NOMO-1 treated with DMSO at 0.1 percent for 48 hours (cell line): ENCODE data around the gene XXYLT1.
"Not testable (repeated sequence)": the region's sequence is repeated elsewhere in the genome, so short reads cannot be mapped to it uniquely, and the experiment has no call there.

Experiments used
- DNase-seq: peaks from one replicate; lab custom pipeline; 2025; ENCODE audit not compliant: unreplicated experiment; lab: John Stamatoyannopoulos, UW

The XXYLT1 gene

DNA sequence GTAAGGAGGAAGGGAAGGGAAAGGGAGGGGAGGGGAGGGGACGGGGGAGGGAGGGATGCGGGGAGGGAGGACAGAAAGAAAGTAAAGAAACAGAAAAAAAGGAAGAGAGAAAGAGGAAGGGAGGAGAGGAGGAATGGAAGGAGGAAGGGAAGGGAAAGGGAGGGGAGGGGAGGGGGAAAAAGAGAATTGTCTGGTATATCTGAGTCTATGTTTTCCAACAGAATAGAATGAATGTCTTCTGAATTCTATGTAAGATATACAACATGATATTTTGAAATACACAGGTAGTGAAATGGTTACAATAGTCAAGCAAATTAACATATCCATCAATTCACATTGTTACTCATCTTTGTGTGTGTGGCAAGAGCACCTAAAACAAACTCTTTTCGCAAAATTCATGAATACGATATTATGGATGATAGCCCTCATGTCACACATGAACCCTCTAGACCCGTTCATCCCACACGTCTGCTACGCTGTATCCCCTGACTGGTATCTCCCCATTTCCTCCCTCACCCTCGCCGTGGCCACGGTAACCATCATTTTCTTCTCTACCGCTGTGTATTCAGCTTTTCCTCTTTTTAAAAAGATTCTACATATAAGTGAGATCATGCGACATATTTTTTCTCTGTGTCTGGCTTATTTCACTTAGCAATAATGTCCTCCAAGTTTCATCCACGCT lies 168.9 kb downstream of the XXYLT1 start:
- peak; percentile 26 for DNase-seq

DNA sequence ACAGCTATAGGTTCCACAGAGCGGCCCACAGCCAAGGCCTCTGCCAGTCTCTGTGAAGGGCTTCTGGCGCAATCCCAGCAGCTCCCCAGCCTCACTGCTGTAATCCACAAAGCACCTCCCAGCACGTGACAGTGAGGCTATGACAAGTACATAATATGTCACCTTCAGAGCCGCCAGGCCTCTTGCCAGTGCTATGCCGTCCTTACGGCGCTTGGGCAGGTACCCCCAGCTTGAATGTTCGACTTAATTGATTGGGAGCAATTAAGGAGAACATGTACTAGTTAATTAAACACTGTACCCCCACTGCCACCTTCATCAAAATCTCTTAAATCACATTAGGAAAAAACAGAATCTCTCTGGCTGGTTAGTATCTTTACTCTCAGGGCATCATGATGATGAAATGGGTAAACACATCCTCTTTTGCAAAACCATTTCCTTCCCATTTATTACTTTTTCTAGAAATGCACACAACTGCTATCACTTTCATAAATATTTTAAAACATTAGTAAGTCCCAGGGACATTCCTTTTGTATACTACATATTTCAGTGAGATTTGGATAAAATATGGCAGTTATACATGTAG lies 169.9 kb downstream of the XXYLT1 start:
- peak; percentile 98 for DNase-seq

GRCh38 chr3:195099951-195100785 lies 170.8 kb downstream of the XXYLT1 start:
- DNase-seq = no peak

GRCh38 chr3:195098741-195099525 lies 172.0 kb downstream of the XXYLT1 start:
- no peak for DNase-seq

- no peak for DNase-seq
Measured at GRCh38 chr3:195097331-195098255, 173.4 kb downstream of the XXYLT1 start.

DNA sequence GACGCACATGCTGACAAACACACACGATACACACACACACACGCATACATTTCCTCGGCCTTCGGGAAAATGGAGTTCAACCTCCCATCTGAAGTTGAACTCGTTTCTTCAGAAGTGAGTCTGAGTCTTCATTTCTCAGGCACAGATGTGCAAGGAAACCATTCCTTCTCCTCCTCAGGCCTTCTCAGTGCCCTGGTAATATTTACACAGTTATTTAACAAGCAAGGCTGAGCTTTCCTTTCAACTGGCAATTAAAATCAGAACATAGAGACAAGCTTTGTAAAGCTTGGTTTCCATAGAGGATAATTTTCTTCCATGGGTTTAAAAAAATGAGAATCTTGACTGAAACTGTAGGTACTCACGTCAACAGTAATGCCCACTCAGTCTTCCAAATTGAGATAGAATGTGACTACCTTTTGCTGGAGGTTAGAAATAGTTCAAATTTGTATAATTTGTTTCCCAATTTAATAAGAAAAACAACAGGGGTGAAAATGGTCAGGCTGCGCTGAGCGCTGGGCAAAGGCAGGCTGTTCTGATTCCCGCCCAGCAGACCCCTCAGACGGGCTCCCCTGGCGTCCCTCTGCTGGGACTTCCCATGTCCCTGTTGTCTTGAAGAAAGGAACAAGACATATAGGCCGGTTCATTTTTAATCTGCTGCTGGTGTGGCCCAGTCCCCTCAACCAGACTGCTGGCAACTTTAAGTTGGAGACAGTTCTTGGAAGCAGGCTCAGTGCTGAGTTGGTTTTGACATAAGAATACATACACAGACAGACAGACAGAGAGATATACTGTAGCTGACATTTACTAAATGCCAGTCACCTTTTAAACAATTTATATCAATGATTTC lies 174.3 kb downstream of the XXYLT1 start:
- DNase-seq = no peak

- DNase-seq = no peak
Measured at GRCh38 chr3:195096053-195096452, 174.9 kb downstream of the XXYLT1 start.

GRCh38 chr3:195095704-195096036 lies 175.3 kb downstream of the XXYLT1 start:
- DNase-seq = no peak

- DNase-seq = no peak
Measured at GRCh38 chr3:195095035-195095703, 175.8 kb downstream of the XXYLT1 start.

DNA sequence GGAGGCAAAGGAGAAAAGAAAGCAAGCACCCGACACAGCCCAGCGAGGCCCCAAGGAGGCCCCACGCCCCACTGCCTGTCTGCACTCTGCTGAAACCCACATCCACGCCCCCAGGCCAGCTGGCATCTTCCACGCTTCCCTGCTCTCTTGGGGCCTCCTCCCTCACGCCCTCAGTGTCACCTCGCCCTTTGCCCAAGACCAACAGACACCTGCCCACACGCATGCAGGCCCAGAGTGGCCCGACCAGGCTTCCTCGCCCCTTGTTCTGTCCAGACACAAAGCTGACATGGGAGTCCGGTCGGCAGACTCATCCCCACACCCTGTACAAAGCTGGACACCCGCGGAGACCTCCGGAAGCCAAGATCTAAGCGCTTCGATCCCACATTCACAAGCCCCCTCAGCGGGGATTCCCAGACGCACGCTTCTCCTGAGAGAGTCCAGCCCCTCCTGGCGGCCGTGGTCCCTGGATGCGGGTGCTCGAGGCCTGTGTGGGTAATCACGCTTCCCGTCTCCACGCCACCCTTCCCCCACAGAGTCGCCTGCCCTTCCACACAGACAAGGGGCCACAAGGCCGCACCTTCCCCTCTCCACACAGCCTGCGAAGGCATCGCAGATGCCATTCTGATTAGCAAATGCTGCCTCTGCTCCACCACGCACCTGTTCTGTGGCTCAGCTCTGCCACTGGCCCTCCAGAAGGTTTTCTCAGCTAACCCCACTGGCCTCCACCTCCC lies 176.6 kb downstream of the XXYLT1 start:
- no peak for DNase-seq

- no peak for DNase-seq
Measured at GRCh38 chr3:195093731-195094130, 177.2 kb downstream of the XXYLT1 start.

GRCh38 chr3:195087840-195088601 lies 182.9 kb downstream of the XXYLT1 start:
- not testable (repeated sequence) for DNase-seq

DNA sequence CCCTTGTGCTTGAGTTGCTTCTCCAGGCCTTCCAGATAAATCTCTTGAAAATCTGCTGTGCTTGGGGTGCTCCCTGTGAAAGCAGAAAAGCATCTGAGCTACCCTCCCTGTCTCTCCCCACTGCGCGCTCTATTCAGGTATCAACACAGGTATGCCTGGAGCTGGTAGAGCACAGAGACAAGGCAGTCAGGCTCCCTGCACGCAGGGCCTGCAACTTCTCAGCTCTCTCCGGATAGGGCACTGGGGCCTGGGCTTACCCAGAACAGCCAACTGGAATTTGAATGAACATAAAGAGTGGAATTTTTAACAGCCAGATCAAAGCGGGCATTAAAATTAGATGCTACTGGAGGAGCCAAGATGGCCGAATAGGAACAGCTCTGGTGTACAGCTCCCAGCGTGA lies 183.6 kb downstream of the XXYLT1 start:
- no peak for DNase-seq

DNA sequence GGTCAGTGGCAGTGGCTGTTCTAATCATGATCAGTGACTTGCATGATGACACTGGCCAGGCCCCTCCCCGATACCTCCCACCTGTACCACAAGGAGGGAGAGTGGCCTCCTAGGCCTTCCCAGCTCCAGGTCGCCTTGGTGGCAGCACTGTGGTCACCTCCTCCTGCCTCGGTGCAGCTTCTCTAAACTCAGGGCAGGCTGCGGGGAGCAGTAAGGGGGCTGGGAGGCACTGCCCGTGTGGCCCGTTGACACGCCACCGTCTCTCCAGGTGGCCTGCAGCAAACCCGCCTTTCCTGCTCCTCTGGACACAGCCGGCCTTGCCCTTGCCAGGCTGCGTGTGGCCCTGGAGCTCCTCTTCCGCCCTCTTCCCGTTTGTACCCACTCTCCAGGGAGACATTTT lies 184.1 kb downstream of the XXYLT1 start:
- no peak for DNase-seq

- no peak for DNase-seq
Measured at GRCh38 chr3:195086341-195086740, 184.6 kb downstream of the XXYLT1 start.

- no peak for DNase-seq
Measured at GRCh38 chr3:195085356-195086130, 185.4 kb downstream of the XXYLT1 start.

GRCh38 chr3:195084746-195085145 lies 186.2 kb downstream of the XXYLT1 start:
- DNase-seq = no peak
